Endodermal cell (in vitro differentiated cells): ENCODE measurements around the gene NRG2. TPM values are rescaled to one million over a fixed set of nuclear protein-coding genes. Genes with fewer than 3 reads are reported as not detected.

ENCODE experiments used
- DNase-seq: peaks from one replicate; pipeline ENCODE4 v3.0.0-alpha.2; 2017
- H3K27ac ChIP-seq: 2 replicates; pipeline ENCODE4 v1.5.1; 2013; ENCODE audit warnings: mild to moderate bottlenecking, low read depth, low read length, moderate library complexity
- H3K27me3 ChIP-seq: 2 replicates; pipeline ENCODE4 v1.6.1; 2013; ENCODE audit warnings: mild to moderate bottlenecking, low read length, moderate library complexity; ENCODE audit not compliant: insufficient read depth, control insufficient read depth, poor library complexity, severe bottlenecking
- H3K36me3 ChIP-seq: 2 replicates; pipeline ENCODE4 v1.7.0; 2013; ENCODE audit warnings: mild to moderate bottlenecking, low read length, moderate library complexity; ENCODE audit not compliant: control insufficient read depth, insufficient read depth
- H3K4me1 ChIP-seq: one replicate; pipeline ENCODE4 v1.7.0; 2013; ENCODE audit warnings: low read length; ENCODE audit not compliant: control insufficient read depth, insufficient read depth
- H3K4me3 ChIP-seq: 2 replicates; pipeline ENCODE4 v1.5.1; 2013; ENCODE audit warnings: mild to moderate bottlenecking, low read length, moderate library complexity
- H3K9ac ChIP-seq: 2 replicates; pipeline ENCODE4 v1.6.1; 2013; ENCODE audit warnings: mild to moderate bottlenecking, low read length, moderate library complexity; ENCODE audit not compliant: poor library complexity, severe bottlenecking; ENCODE audit errors: extremely low read depth
- H3K9me3 ChIP-seq: 2 replicates; pipeline ENCODE4 v1.6.1; 2013; ENCODE audit warnings: mild to moderate bottlenecking, low read length, moderate library complexity; ENCODE audit not compliant: control insufficient read depth
- H3K27ac Mint-ChIP-seq: 2 replicates; pipeline ENCODE4 v1.8.0; 2020; ENCODE audit warnings: mixed read lengths
- H3K27me3 Mint-ChIP-seq: 2 replicates; pipeline ENCODE4 v1.8.0; 2021; ENCODE audit warnings: mild to moderate bottlenecking, mixed read lengths; ENCODE audit not compliant: insufficient read depth
- H3K36me3 Mint-ChIP-seq: 2 replicates; pipeline ENCODE4 v1.8.0; 2020; ENCODE audit warnings: low read depth, mixed read lengths
- H3K4me1 Mint-ChIP-seq: 2 replicates; pipeline ENCODE4 v1.8.0; 2020; ENCODE audit warnings: mixed read lengths
- H3K4me3 Mint-ChIP-seq: 2 replicates; pipeline ENCODE4 v1.8.0; 2020; ENCODE audit warnings: mild to moderate bottlenecking, moderate library complexity, mixed read lengths
- H3K9me3 Mint-ChIP-seq: 2 replicates; pipeline ENCODE4 v1.8.0; 2020; ENCODE audit warnings: mild to moderate bottlenecking, mixed read lengths
- WGBS, 2 experiments: methylation state at CpG; one replicate each; pipeline versions ENCODE4 v1.1.5 to v1.1.7; 2013; ENCODE audit warnings: missing lambda C conversion rate in 2 of 2, mixed read lengths in 1 of 2; ENCODE audit not compliant: insufficient coverage in 1 of 2, insufficient read length in 1 of 2; 5-methylcytosine and 5-hydroxymethylcytosine counted together
- total RNA-seq, 2 donors: library from RNA; stranded (reverse); fragmentation: NEBNext Ultra II Directional in 1 of 2; extraction: Animal tissue kit (Norgen Biotek cat#: 25700) in 1 of 2; gene quantifications; 2 replicates in 1 of 2; 3 replicates in 1 of 2; pipeline ENCODE4 v1.2.1, GENCODE V29; 2021
- TF ChIP-seq, protein P1 (sequence below): fragments of 200-600 bp; sonication (generic); conservative IDR thresholded peaks from 2 replicates; pipeline ENCODE4 v1.5.0; 2021; ENCODE audit warnings: antibody characterized with exemption, mild to moderate bottlenecking

The NRG2 gene
- total RNA-seq, 2 donors from 2014 or later, result 10.8 to 12.5 TPM

GRCh38 chr5:139839918-139840317, 203.2 kb downstream of the NRG2 start:
- H3K9me3 ChIP-seq, result no peaks in the 10 kb centered on the region
- H3K4me1 Mint-ChIP-seq, result no peaks in the 10 kb centered on the region
- H3K27me3 Mint-ChIP-seq, result peaks cover 36% of the 10 kb centered on the region

GRCh38 chr5:139839232-139839815, 203.8 kb downstream of the NRG2 start:
- no peak overlapping the region for H3K4me3 ChIP-seq
- no peak for DNase-seq
- WGBS, 2 experiments, result 93 to 94% methylated on average over 6 to 16 of the region's 16 CpGs
- Mint-ChIP-seq H3K4me1 (no peaks in the 10 kb centered on the region), H3K4me3 (no peak overlapping the region), H3K9me3 (no peaks in the 10 kb centered on the region), H3K36me3 (no peaks in the 10 kb centered on the region), H3K27me3 (peaks cover 35% of the 10 kb centered on the region), H3K27ac (no peak overlapping the region)
- H3K27me3 ChIP-seq, result peaks cover 38% of the 10 kb centered on the region
- no peaks in the 10 kb centered on the region for H3K36me3 ChIP-seq
- TF ChIP-seq, protein P1, sequence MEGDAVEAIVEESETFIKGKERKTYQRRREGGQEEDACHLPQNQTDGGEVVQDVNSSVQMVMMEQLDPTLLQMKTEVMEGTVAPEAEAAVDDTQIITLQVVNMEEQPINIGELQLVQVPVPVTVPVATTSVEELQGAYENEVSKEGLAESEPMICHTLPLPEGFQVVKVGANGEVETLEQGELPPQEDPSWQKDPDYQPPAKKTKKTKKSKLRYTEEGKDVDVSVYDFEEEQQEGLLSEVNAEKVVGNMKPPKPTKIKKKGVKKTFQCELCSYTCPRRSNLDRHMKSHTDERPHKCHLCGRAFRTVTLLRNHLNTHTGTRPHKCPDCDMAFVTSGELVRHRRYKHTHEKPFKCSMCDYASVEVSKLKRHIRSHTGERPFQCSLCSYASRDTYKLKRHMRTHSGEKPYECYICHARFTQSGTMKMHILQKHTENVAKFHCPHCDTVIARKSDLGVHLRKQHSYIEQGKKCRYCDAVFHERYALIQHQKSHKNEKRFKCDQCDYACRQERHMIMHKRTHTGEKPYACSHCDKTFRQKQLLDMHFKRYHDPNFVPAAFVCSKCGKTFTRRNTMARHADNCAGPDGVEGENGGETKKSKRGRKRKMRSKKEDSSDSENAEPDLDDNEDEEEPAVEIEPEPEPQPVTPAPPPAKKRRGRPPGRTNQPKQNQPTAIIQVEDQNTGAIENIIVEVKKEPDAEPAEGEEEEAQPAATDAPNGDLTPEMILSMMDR, result no peak
- H3K27ac ChIP-seq, result no peak overlapping the region
- H3K9me3 ChIP-seq, result no peaks in the 10 kb centered on the region
- H3K9ac ChIP-seq, result no peak overlapping the region
- H3K4me1 ChIP-seq, result no peaks in the 10 kb centered on the region

More at GRCh38 chr5:139839918-139840317, 203.2 kb downstream of the NRG2 start:
- DNase-seq, result no peak
- Histone ChIP-seq H3K36me3 (no peaks in the 10 kb centered on the region), H3K4me1 (no peaks in the 10 kb centered on the region), H3K9ac (no peak overlapping the region), H3K4me3 (no peak overlapping the region), H3K27me3 (peaks cover 36% of the 10 kb centered on the region), H3K27ac (no peak overlapping the region)
- 87 to 93% methylated on average over 8 of the region's 8 CpGs for WGBS, 2 experiments
- no peak overlapping the region for H3K27ac Mint-ChIP-seq
- no peaks in the 10 kb centered on the region for H3K9me3 Mint-ChIP-seq
- TF ChIP-seq, protein P1, result no peak
- H3K4me3 Mint-ChIP-seq, result no peak overlapping the region
- no peaks in the 10 kb centered on the region for H3K36me3 Mint-ChIP-seq

DNA sequence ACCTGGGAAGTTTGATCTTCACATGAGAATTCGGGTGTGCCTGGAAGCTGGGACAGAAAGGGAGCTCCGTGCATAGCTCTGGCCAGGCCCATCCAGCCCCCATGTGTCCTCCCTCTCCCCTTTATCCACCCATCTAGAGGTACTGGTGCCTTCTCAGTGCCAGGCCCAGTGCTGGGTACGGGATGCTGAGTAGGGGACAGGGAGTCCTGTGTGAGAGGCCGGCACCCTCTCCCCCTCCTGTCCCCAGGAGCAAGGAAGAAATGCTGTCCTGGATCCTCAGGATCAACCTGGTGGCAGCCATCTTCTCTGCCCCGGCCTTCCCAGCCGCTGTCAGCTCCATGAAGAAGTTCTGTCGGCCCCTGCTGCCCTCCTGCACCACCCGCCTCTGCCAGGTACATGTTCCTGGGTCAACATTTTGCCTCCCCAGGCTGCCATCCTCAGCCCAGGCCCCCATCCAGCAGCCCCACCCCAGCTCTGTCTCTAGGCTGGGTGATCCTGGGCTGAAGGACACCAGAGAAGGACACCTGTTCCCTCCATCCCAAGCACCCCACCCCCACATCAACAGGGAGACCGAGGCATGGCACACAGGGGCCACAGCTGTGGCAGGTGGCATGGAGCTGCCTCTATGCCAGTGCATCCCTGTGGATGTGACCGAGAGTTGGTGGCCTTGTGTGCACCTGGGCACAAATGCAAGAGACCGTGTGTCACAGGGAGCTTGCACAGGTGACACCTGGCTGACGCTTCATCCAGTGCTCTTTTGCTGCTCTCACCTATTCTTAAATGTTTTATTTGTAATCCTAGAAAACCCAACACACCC, 204.5 kb downstream of the NRG2 start:
- DNase-seq, result no peak
- Histone ChIP-seq H3K4me1 (no peaks in the 10 kb centered on the region), H3K36me3 (no peaks in the 10 kb centered on the region), H3K9me3 (no peaks in the 10 kb centered on the region), H3K27ac (no peak overlapping the region), H3K27me3 (peaks cover 40% of the 10 kb centered on the region), H3K4me3 (no peak overlapping the region), H3K9ac (no peak overlapping the region)
- 86 to 92% methylated on average over 8 to 12 of the region's 12 CpGs for WGBS, 2 experiments
- H3K4me1 Mint-ChIP-seq, result no peaks in the 10 kb centered on the region
- no peaks in the 10 kb centered on the region for H3K9me3 Mint-ChIP-seq
- peaks cover 39% of the 10 kb centered on the region for H3K27me3 Mint-ChIP-seq
- TF ChIP-seq, protein P1, result no peak
- no peaks in the 10 kb centered on the region for H3K36me3 Mint-ChIP-seq
- H3K4me3 Mint-ChIP-seq, result no peak overlapping the region
- no peak overlapping the region for H3K27ac Mint-ChIP-seq
